ENCODE results near the gene OXCT2. TPM values are rescaled to one million over a fixed set of nuclear protein-coding genes. Genes with fewer than 3 reads are reported as not detected.

The OXCT2 gene
- total and polyA plus RNA-seq, 8 donors: 0.15 to 0.82 (median 0.38) TPM; not detected in 1

- H3K36me3 ChIP-seq: peaks cover 4 to 35% of the 10 kb centered on the region in 2 donors
- peak within 1 kb of the TSS in 1 of 2 donors; percentile 78 for H3K27ac ChIP-seq
- intact Hi-C loops (cut with DNase I): no loop called here
- ATAC-seq (peak; percentile 99), DNase-seq (peak; percentile 84 to 98 (median 93))
- no peak for TF ChIP-seq CTCF (IDR thresholded peaks at IDR 0.05)
- peaks cover 10 to 21% of the 10 kb centered on the region in 2 donors for H3K4me1 ChIP-seq
- peaks cover 0 to 30% of the 10 kb centered on the region in 2 donors for H3K27me3 ChIP-seq
- H3K4me3 ChIP-seq: peak within 1 kb of the TSS; percentile 57 to 78
- H3K9me3 ChIP-seq: no peaks in the 10 kb centered on the region
Measured at GRCh38 chr1:39738622-39739366, 32.4 kb downstream of the OXCT2 start, which contains the start of gene PPIE. TSS of gene PPIE (plus strand) at chr1:39738882. CDS start at chr1:39738901, 19 bp downstream.

GRCh38 chr1:39737546-39738169, 33.5 kb downstream of the OXCT2 start:
- TF ChIP-seq CTCF (IDR thresholded peaks at IDR 0.05): no peak
- peak in 1 of 4 donors; percentile 7 for DNase-seq
- peaks cover 10 to 21% of the 10 kb centered on the region in 2 donors for H3K4me1 ChIP-seq
- no peak overlapping the region for H3K27ac ChIP-seq
- H3K4me3 ChIP-seq: no peak overlapping the region
- intact Hi-C loops (cut with DNase I): no loop called here
- H3K9me3 ChIP-seq: no peaks in the 10 kb centered on the region
- peaks cover 0 to 42% of the 10 kb centered on the region in 2 donors for H3K27me3 ChIP-seq
- peaks cover 0 to 24% of the 10 kb centered on the region in 2 donors for H3K36me3 ChIP-seq
- no peak for ATAC-seq

- no peak for DNase-seq
- no peak overlapping the region for H3K4me3 ChIP-seq
- peaks cover 0 to 4% of the 10 kb centered on the region in 2 donors for H3K36me3 ChIP-seq
- H3K9me3 ChIP-seq: no peaks in the 10 kb centered on the region
- no peak for ATAC-seq
- no peak overlapping the region for H3K27ac ChIP-seq
- peaks cover 10 to 16% of the 10 kb centered on the region in 2 donors for H3K4me1 ChIP-seq
- H3K27me3 ChIP-seq: peaks cover 0 to 52% of the 10 kb centered on the region in 2 donors
- intact Hi-C loops (cut with DNase I): no loop called here
- no peak for TF ChIP-seq CTCF (IDR thresholded peaks at IDR 0.05)
Measured at GRCh38 chr1:39735731-39736130, 35.4 kb downstream of the OXCT2 start.

- peak; percentile 74 for ATAC-seq
- DNase-seq: no peak
- Histone ChIP-seq H3K4me1 (no peaks in the 10 kb centered on the region), H3K9me3 (no peaks in the 10 kb centered on the region), H3K27ac (no peak overlapping the region), H3K36me3 (no peaks in the 10 kb centered on the region), H3K27me3 (peaks cover 5 to 67% of the 10 kb centered on the region in 2 donors), H3K4me3 (no peak overlapping the region)
- intact Hi-C loops (cut with DNase I): no loop called here
- TF ChIP-seq CTCF (IDR thresholded peaks at IDR 0.05): no peak
Measured at GRCh38 chr1:39733161-39733560, 38.0 kb downstream of the OXCT2 start.

- no peaks in the 10 kb centered on the region for H3K4me1 ChIP-seq
Measured at GRCh38 chr1:39732730-39733129, 38.4 kb downstream of the OXCT2 start.

More at GRCh38 chr1:39732730-39733129, 38.4 kb downstream of the OXCT2 start:
- H3K4me3 ChIP-seq: no peak overlapping the region
- DNase-seq (peak in 1 of 4 donors; percentile 7), ATAC-seq (peak; percentile 52)
- no peaks in the 10 kb centered on the region for H3K9me3 ChIP-seq
- TF ChIP-seq CTCF (IDR thresholded peaks at IDR 0.05): no peak
- peaks cover 9 to 71% of the 10 kb centered on the region in 2 donors for H3K27me3 ChIP-seq
- H3K27ac ChIP-seq: no peak overlapping the region
- intact Hi-C loops (cut with DNase I): no loop called here
- no peaks in the 10 kb centered on the region for H3K36me3 ChIP-seq
